Neutrophil (primary cell): ENCODE measurements around the gene LRRC45.

Source experiments
- H3K27ac ChIP-seq: fragments of 200-600 bp; sonication (generic); 2 replicates; pipeline ENCODE4 v1.5.1; 2016; ENCODE audit warnings: mild to moderate bottlenecking, moderate library complexity
- H3K27me3 ChIP-seq: fragments of 200-600 bp; sonication (generic); 2 replicates; pipeline ENCODE4 v1.6.0; 2016; ENCODE audit warnings: mild to moderate bottlenecking
- H3K36me3 ChIP-seq: fragments of 200-600 bp; sonication (generic); 2 replicates; pipeline ENCODE4 v1.5.1; 2017
- H3K4me1 ChIP-seq, 2 experiments: fragments of 200-600 bp in 1 of 2; sonication (generic) in 1 of 2; 1 replicate in 1 of 2; 2 replicates in 1 of 2; pipeline versions ENCODE4 v1.5.1 to v1.6.1; 2013 to 2016; ENCODE audit warnings: low read depth in 1 of 2, low read length in 1 of 2, mild to moderate bottlenecking in 1 of 2, moderate library complexity in 1 of 2; ENCODE audit not compliant: control insufficient read depth in 1 of 2, insufficient read depth in 1 of 2
- H3K4me3 ChIP-seq, 2 experiments: fragments of 200-600 bp in 1 of 2; sonication (generic) in 1 of 2; 1 replicate in 1 of 2; 2 replicates in 1 of 2; pipeline ENCODE4 v1.5.1; 2013 to 2016; ENCODE audit warnings: low read depth in 1 of 2, low read length in 1 of 2, mild to moderate bottlenecking in 1 of 2, moderate library complexity in 1 of 2
- H3K9me3 ChIP-seq: fragments of 200-600 bp; sonication (generic); 2 replicates; pipeline ENCODE4 v1.5.1; 2016
- CTCF ChIP-seq: fragments of 200-600 bp; sonication (generic); IDR thresholded peaks from 2 replicates; pipeline ENCODE4 v1.5.1; 2016; ENCODE audit warnings: antibody characterized with exemption

The LRRC45 gene

GRCh38 chr17:82072827-82073226, 49.7 kb downstream of the LRRC45 start:
- Histone ChIP-seq H3K27ac (no peak overlapping the region), H3K27me3 (peaks cover 3% of the 10 kb centered on the region), H3K4me3 (no peak overlapping the region), H3K4me1 (no peaks in the 10 kb centered on the region), H3K36me3 (no peaks in the 10 kb centered on the region), H3K9me3 (no peaks in the 10 kb centered on the region)
- TF ChIP-seq CTCF = no peak

GRCh38 chr17:82073446-82073845, 50.3 kb downstream of the LRRC45 start:
- Histone ChIP-seq H3K4me3 (no peak overlapping the region), H3K4me1 (no peaks in the 10 kb centered on the region), H3K9me3 (no peaks in the 10 kb centered on the region), H3K27ac (no peak overlapping the region), H3K27me3 (peaks cover 3% of the 10 kb centered on the region), H3K36me3 (no peaks in the 10 kb centered on the region)
- no peak for TF ChIP-seq CTCF

GRCh38 chr17:82076018-82076784, 53.1 kb downstream of the LRRC45 start:
- Histone ChIP-seq H3K4me3 (no peak overlapping the region), H3K9me3 (no peaks in the 10 kb centered on the region), H3K36me3 (peaks cover 8% of the 10 kb centered on the region), H3K4me1 (no peaks in the 10 kb centered on the region), H3K27me3 (no peaks in the 10 kb centered on the region), H3K27ac (no peak overlapping the region)
- no peak for TF ChIP-seq CTCF

- no peak overlapping the region for H3K27ac ChIP-seq
- H3K9me3 ChIP-seq = no peaks in the 10 kb centered on the region
- no peaks in the 10 kb centered on the region for H3K27me3 ChIP-seq
- no peaks in the 10 kb centered on the region for H3K4me1 ChIP-seq
- no peak for TF ChIP-seq CTCF
- no peak overlapping the region for H3K4me3 ChIP-seq
- peaks cover 11% of the 10 kb centered on the region for H3K36me3 ChIP-seq
Measured at GRCh38 chr17:82076785-82077591, 53.9 kb downstream of the LRRC45 start.

GRCh38 chr17:82077617-82078358, 54.7 kb downstream of the LRRC45 start:
- no peaks in the 10 kb centered on the region for H3K27me3 ChIP-seq
- peaks cover 12% of the 10 kb centered on the region for H3K36me3 ChIP-seq
- no peaks in the 10 kb centered on the region for H3K4me1 ChIP-seq
- no peaks in the 10 kb centered on the region for H3K9me3 ChIP-seq
- no peak overlapping the region for H3K4me3 ChIP-seq
- no peak for TF ChIP-seq CTCF
- no peak overlapping the region for H3K27ac ChIP-seq
